WTC11 (cell line): ENCODE data around the gene GLIPR1L2. TPM values are rescaled to one million over a fixed set of nuclear protein-coding genes. Genes with fewer than 3 reads are reported as not detected.

ENCODE experiments used
- ATAC-seq: fragments of 200-7000 bp; cut with Tn5 transposase; 2 replicates; pipeline ENCODE4 v1.10.0; 2021; ENCODE audit warnings: mild to moderate bottlenecking, moderate library complexity
- CTCF ChIA-PET: fragments of 300-600 bp; sonication (Branson Sonifier 250); formaldehyde crosslinking; loops from one replicate; lab custom pipeline; 2021; ENCODE audit warnings: antibody characterized with exemption; lab: Charles Lee
- POLR2A ChIA-PET: fragments of 350-600 bp; sonication (Branson Sonifier 250); formaldehyde crosslinking; loops from one replicate; lab custom pipeline; 2021; ENCODE audit warnings: antibody characterized with exemption; lab: Charles Lee
- DNase-seq: peaks from one replicate; pipeline ENCODE4 v3.0.0; 2021; ENCODE audit warnings: low spot score
- H3K27ac Mint-ChIP-seq: 2 replicates; pipeline ENCODE4 v1.8.0; 2021; ENCODE audit warnings: mixed read lengths
- H3K27me3 Mint-ChIP-seq: 2 replicates; pipeline ENCODE4 v1.8.0; 2021; ENCODE audit warnings: low read depth, mild to moderate bottlenecking, moderate library complexity, mixed read lengths
- H3K36me3 Mint-ChIP-seq: 2 replicates; pipeline ENCODE4 v1.8.0; 2021; ENCODE audit warnings: mixed read lengths
- H3K4me1 Mint-ChIP-seq: 2 replicates; pipeline ENCODE4 v1.8.0; 2022; ENCODE audit warnings: mixed read lengths
- H3K4me3 Mint-ChIP-seq: 2 replicates; pipeline ENCODE4 v1.8.0; 2021; ENCODE audit warnings: mild to moderate bottlenecking, moderate library complexity, mixed read lengths
- H3K9me3 Mint-ChIP-seq: 2 replicates; pipeline ENCODE4 v1.8.0; 2021; ENCODE audit warnings: mixed read lengths
- CBFB ChIP-seq: sonication (generic); formaldehyde crosslinking; IDR thresholded peaks from 2 replicates; pipeline ENCODE4 v1.8.1; 2022; ENCODE audit warnings: mild to moderate bottlenecking, low read depth, missing genetic modification reagents
- CREM ChIP-seq: sonication (generic); formaldehyde crosslinking; IDR thresholded peaks from 2 replicates; pipeline ENCODE4 v1.8.1; 2022; ENCODE audit warnings: mild to moderate bottlenecking, missing genetic modification reagents, moderate library complexity
- FOXK1 ChIP-seq: sonication (generic); formaldehyde crosslinking; IDR thresholded peaks from 2 replicates; pipeline ENCODE4 v1.8.0; 2022; ENCODE audit warnings: mild to moderate bottlenecking, moderate library complexity, missing genetic modification reagents
- FOXP1 ChIP-seq: sonication (generic); formaldehyde crosslinking; IDR thresholded peaks from 2 replicates; pipeline ENCODE4 v1.8.0; 2022; ENCODE audit warnings: missing genetic modification reagents, mild to moderate bottlenecking, moderate library complexity, borderline replicate concordance
- HMGA2 ChIP-seq: fragments of 250-450 bp; sonication (Bioruptor Pico); IDR thresholded peaks from 2 replicates; pipeline ENCODE4 v1.4.0; 2021; ENCODE audit warnings: mild to moderate bottlenecking, moderate library complexity
- IRF2 ChIP-seq: sonication (generic); formaldehyde crosslinking; IDR thresholded peaks from 2 replicates; pipeline ENCODE4 v1.8.0; 2022; ENCODE audit warnings: low read depth, missing genetic modification reagents, borderline replicate concordance
- JUN ChIP-seq: sonication (generic); formaldehyde crosslinking; IDR thresholded peaks from 2 replicates; pipeline ENCODE4 v1.8.0; 2023; ENCODE audit warnings: mild to moderate bottlenecking, missing genetic modification reagents
- KAT7 ChIP-seq: sonication (generic); formaldehyde crosslinking; IDR thresholded peaks from 2 replicates; pipeline ENCODE4 v1.8.1; 2023; ENCODE audit warnings: missing genetic modification reagents, mild to moderate bottlenecking, borderline replicate concordance
- MYBL2 ChIP-seq: sonication (generic); formaldehyde crosslinking; IDR thresholded peaks from 2 replicates; pipeline ENCODE4 v1.8.1; 2023; ENCODE audit warnings: mild to moderate bottlenecking, moderate library complexity, missing genetic modification reagents
- OVOL2 ChIP-seq: fragments of 250-450 bp; sonication (Bioruptor Pico); IDR thresholded peaks from 2 replicates; pipeline ENCODE4 v1.9.0; 2021; ENCODE audit warnings: mild to moderate bottlenecking, borderline replicate concordance
- SMAD4 ChIP-seq: sonication (generic); formaldehyde crosslinking; IDR thresholded peaks from 2 replicates; pipeline ENCODE4 v1.8.0; 2022; ENCODE audit warnings: mild to moderate bottlenecking, missing genetic modification reagents
- ZBTB21 ChIP-seq: sonication (generic); formaldehyde crosslinking; IDR thresholded peaks from 2 replicates; pipeline ENCODE4 v1.8.1; 2023; ENCODE audit warnings: mild to moderate bottlenecking, missing genetic modification reagents, borderline replicate concordance
- ZNF121 ChIP-seq: sonication (generic); formaldehyde crosslinking; IDR thresholded peaks from 2 replicates; pipeline ENCODE4 v1.8.0; 2023; ENCODE audit warnings: missing genetic modification reagents
- ZNF396 ChIP-seq: fragments of 250-450 bp; sonication (Bioruptor Pico); IDR thresholded peaks from 2 replicates; pipeline ENCODE4 v1.8.0; 2021; ENCODE audit warnings: mild to moderate bottlenecking, moderate library complexity, borderline replicate concordance
- ZNF671 ChIP-seq: fragments of 250-450 bp; sonication (Bioruptor Pico); IDR thresholded peaks from 2 replicates; pipeline ENCODE4 v1.8.0; 2021; ENCODE audit warnings: mild to moderate bottlenecking
- total RNA-seq: library from RNA; stranded (reverse); gene quantifications from 3 replicates; pipeline ENCODE4 v1.2.3, GENCODE V29; 2021
- TF ChIP-seq, protein P1 (sequence below): sonication (generic); formaldehyde crosslinking; IDR thresholded peaks from 2 replicates; pipeline ENCODE4 v1.8.0; 2022; ENCODE audit warnings: mild to moderate bottlenecking, missing genetic modification reagents
- TF ChIP-seq, protein P2 (sequence below): sonication (generic); formaldehyde crosslinking; IDR thresholded peaks from 2 replicates; pipeline ENCODE4 v1.8.0; 2023; ENCODE audit warnings: missing genetic modification reagents, mild to moderate bottlenecking, borderline replicate concordance
- TF ChIP-seq, protein P3 (sequence below): fragments of 250-450 bp; sonication (Bioruptor Pico); IDR thresholded peaks from 2 replicates; pipeline ENCODE4 v1.9.0; 2021; ENCODE audit warnings: mild to moderate bottlenecking, borderline replicate concordance
- TF ChIP-seq, protein P4 (sequence below): sonication (generic); formaldehyde crosslinking; IDR thresholded peaks from 2 replicates; pipeline ENCODE4 v1.8.1; 2023; ENCODE audit warnings: mild to moderate bottlenecking, missing genetic modification reagents
- TF ChIP-seq, protein P5 (sequence below): fragments of 200-600 bp; IDR thresholded peaks from 2 replicates; pipeline ENCODE4 v1.8.0; 2022; ENCODE audit warnings: antibody characterized with exemption

The GLIPR1L2 gene
- total RNA-seq, 1 experiment from 2014 or later, result not detected

DNA sequence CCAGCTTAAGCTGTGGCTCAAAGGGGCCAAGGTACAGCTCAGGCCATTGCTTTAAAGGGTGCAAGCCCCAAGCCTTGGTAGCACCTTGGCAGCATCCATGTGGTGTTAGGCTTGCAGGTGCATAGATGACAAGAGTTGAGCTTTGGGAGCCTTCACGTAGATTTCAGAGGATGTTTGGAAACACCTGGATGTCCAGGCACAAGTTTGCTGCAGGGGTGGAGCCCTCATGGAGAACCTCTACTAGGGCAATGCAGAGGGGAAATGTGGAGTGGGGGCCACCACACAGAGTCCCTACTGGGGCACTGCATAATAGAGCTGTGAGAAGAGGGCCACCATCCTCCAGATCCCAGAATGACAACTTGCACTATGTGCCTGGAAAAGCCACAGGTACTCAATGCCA is 37.9 kb downstream of the GLIPR1L2 start:
- Mint-ChIP-seq H3K9me3 (peaks cover 68% of the 10 kb centered on the region), H3K4me1 (peaks cover 28% of the 10 kb centered on the region), H3K4me3 (no peak overlapping the region), H3K27me3 (peaks cover 12% of the 10 kb centered on the region), H3K27ac (no peak overlapping the region), H3K36me3 (peaks cover 55% of the 10 kb centered on the region)
- ChIA-PET POLR2A (no interaction called here), CTCF (no interaction called here)
- no peak for DNase-seq
- ATAC-seq, result no peak
- no peak for TF ChIP-seq IRF2 (CRISPR knock-in tag)
- no peak for TF ChIP-seq JUN (CRISPR knock-in tag)
- no peak for TF ChIP-seq CBFB (CRISPR knock-in tag)
- TF ChIP-seq, protein P1, sequence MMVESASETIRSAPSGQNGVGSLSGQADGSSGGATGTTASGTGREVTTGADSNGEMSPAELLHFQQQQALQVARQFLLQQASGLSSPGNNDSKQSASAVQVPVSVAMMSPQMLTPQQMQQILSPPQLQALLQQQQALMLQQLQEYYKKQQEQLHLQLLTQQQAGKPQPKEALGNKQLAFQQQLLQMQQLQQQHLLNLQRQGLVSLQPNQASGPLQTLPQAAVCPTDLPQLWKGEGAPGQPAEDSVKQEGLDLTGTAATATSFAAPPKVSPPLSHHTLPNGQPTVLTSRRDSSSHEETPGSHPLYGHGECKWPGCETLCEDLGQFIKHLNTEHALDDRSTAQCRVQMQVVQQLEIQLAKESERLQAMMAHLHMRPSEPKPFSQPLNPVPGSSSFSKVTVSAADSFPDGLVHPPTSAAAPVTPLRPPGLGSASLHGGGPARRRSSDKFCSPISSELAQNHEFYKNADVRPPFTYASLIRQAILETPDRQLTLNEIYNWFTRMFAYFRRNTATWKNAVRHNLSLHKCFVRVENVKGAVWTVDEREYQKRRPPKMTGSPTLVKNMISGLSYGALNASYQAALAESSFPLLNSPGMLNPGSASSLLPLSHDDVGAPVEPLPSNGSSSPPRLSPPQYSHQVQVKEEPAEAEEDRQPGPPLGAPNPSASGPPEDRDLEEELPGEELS, result no peak
- TF ChIP-seq ZNF671 (CRISPR knock-in tag), result no peak
- TF ChIP-seq, protein P2, sequence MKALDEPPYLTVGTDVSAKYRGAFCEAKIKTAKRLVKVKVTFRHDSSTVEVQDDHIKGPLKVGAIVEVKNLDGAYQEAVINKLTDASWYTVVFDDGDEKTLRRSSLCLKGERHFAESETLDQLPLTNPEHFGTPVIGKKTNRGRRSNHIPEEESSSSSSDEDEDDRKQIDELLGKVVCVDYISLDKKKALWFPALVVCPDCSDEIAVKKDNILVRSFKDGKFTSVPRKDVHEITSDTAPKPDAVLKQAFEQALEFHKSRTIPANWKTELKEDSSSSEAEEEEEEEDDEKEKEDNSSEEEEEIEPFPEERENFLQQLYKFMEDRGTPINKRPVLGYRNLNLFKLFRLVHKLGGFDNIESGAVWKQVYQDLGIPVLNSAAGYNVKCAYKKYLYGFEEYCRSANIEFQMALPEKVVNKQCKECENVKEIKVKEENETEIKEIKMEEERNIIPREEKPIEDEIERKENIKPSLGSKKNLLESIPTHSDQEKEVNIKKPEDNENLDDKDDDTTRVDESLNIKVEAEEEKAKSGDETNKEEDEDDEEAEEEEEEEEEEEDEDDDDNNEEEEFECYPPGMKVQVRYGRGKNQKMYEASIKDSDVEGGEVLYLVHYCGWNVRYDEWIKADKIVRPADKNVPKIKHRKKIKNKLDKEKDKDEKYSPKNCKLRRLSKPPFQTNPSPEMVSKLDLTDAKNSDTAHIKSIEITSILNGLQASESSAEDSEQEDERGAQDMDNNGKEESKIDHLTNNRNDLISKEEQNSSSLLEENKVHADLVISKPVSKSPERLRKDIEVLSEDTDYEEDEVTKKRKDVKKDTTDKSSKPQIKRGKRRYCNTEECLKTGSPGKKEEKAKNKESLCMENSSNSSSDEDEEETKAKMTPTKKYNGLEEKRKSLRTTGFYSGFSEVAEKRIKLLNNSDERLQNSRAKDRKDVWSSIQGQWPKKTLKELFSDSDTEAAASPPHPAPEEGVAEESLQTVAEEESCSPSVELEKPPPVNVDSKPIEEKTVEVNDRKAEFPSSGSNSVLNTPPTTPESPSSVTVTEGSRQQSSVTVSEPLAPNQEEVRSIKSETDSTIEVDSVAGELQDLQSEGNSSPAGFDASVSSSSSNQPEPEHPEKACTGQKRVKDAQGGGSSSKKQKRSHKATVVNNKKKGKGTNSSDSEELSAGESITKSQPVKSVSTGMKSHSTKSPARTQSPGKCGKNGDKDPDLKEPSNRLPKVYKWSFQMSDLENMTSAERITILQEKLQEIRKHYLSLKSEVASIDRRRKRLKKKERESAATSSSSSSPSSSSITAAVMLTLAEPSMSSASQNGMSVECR (CRISPR knock-in tag), result no peak
- TF ChIP-seq FOXP1 (CRISPR knock-in tag), result no peak

DNA sequence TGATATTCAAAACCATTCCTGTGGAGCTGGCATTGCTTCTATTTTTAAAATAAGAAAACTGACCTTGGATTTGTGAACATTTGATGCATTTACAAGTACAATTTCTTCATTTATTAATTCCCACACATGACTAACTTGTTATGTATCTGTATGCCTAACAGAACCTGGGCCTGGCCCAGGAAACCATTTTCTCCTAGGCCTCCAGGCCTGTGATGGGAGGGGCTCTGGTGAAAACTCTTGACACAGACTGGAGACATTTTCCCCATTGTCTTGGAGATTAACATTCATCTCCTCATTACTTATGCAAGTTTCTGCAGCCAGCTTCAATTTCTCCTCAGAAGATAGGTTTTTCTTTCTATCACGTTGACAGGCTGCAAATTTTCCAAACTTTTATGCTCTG is 42.0 kb downstream of the GLIPR1L2 start:
- TF ChIP-seq ZNF121 (CRISPR knock-in tag) (no peak), CREM (no peak), FOXK1 (CRISPR knock-in tag) (no peak), ZBTB21 (CRISPR knock-in tag) (no peak), ZNF396 (CRISPR knock-in tag) (no peak), OVOL2 (CRISPR knock-in tag) (no peak), MYBL2 (CRISPR knock-in tag) (no peak), HMGA2 (CRISPR knock-in tag) (no peak), SMAD4 (CRISPR knock-in tag) (no peak), KAT7 (CRISPR knock-in tag) (no peak)
- TF ChIP-seq, protein P3, sequence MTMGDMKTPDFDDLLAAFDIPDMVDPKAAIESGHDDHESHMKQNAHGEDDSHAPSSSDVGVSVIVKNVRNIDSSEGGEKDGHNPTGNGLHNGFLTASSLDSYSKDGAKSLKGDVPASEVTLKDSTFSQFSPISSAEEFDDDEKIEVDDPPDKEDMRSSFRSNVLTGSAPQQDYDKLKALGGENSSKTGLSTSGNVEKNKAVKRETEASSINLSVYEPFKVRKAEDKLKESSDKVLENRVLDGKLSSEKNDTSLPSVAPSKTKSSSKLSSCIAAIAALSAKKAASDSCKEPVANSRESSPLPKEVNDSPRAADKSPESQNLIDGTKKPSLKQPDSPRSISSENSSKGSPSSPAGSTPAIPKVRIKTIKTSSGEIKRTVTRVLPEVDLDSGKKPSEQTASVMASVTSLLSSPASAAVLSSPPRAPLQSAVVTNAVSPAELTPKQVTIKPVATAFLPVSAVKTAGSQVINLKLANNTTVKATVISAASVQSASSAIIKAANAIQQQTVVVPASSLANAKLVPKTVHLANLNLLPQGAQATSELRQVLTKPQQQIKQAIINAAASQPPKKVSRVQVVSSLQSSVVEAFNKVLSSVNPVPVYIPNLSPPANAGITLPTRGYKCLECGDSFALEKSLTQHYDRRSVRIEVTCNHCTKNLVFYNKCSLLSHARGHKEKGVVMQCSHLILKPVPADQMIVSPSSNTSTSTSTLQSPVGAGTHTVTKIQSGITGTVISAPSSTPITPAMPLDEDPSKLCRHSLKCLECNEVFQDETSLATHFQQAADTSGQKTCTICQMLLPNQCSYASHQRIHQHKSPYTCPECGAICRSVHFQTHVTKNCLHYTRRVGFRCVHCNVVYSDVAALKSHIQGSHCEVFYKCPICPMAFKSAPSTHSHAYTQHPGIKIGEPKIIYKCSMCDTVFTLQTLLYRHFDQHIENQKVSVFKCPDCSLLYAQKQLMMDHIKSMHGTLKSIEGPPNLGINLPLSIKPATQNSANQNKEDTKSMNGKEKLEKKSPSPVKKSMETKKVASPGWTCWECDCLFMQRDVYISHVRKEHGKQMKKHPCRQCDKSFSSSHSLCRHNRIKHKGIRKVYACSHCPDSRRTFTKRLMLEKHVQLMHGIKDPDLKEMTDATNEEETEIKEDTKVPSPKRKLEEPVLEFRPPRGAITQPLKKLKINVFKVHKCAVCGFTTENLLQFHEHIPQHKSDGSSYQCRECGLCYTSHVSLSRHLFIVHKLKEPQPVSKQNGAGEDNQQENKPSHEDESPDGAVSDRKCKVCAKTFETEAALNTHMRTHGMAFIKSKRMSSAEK (CRISPR knock-in tag), result no peak
- TF ChIP-seq, protein P4, sequence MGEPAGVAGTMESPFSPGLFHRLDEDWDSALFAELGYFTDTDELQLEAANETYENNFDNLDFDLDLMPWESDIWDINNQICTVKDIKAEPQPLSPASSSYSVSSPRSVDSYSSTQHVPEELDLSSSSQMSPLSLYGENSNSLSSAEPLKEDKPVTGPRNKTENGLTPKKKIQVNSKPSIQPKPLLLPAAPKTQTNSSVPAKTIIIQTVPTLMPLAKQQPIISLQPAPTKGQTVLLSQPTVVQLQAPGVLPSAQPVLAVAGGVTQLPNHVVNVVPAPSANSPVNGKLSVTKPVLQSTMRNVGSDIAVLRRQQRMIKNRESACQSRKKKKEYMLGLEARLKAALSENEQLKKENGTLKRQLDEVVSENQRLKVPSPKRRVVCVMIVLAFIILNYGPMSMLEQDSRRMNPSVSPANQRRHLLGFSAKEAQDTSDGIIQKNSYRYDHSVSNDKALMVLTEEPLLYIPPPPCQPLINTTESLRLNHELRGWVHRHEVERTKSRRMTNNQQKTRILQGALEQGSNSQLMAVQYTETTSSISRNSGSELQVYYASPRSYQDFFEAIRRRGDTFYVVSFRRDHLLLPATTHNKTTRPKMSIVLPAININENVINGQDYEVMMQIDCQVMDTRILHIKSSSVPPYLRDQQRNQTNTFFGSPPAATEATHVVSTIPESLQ (CRISPR knock-in tag), result no peak
- TF ChIP-seq, protein P5, sequence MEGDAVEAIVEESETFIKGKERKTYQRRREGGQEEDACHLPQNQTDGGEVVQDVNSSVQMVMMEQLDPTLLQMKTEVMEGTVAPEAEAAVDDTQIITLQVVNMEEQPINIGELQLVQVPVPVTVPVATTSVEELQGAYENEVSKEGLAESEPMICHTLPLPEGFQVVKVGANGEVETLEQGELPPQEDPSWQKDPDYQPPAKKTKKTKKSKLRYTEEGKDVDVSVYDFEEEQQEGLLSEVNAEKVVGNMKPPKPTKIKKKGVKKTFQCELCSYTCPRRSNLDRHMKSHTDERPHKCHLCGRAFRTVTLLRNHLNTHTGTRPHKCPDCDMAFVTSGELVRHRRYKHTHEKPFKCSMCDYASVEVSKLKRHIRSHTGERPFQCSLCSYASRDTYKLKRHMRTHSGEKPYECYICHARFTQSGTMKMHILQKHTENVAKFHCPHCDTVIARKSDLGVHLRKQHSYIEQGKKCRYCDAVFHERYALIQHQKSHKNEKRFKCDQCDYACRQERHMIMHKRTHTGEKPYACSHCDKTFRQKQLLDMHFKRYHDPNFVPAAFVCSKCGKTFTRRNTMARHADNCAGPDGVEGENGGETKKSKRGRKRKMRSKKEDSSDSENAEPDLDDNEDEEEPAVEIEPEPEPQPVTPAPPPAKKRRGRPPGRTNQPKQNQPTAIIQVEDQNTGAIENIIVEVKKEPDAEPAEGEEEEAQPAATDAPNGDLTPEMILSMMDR, result no peak
- CTCF ChIA-PET, result interaction anchor here (1.1 kb wide), 1 partner anchor 42 kb away, joined by 3 read pairs; no protein-coding TSS in a partner anchor
- Mint-ChIP-seq H3K27me3 (peaks cover 9% of the 10 kb centered on the region), H3K9me3 (peaks cover 69% of the 10 kb centered on the region), H3K4me1 (peaks cover 32% of the 10 kb centered on the region), H3K27ac (no peak overlapping the region), H3K4me3 (no peak overlapping the region), H3K36me3 (peaks cover 65% of the 10 kb centered on the region)
- ATAC-seq (no peak), DNase-seq (no peak)
- POLR2A ChIA-PET, result no interaction called here
